C4-2B (cell line): ENCODE results near the gene C4orf50.

Experiments used
- CTCF ChIP-seq: fragments of 450-650 bp; conservative IDR thresholded peaks from 2 replicates; pipeline ENCODE4 v1.5.1; 2017; ENCODE audit warnings: mild to moderate bottlenecking
- ZFX ChIP-seq: fragments of 450-650 bp; IDR thresholded peaks from 2 replicates; pipeline ENCODE4 v1.6.1; 2017

- TF ChIP-seq CTCF (no peak), ZFX (no peak)
Observed at GRCh38 chr4:5888222-5889001, 129.8 kb downstream of the C4orf50 start.
